GM11168 (cell line): Measurements from ENCODE around the gene KRT28.
"Not testable (repeated sequence)": the region's sequence is repeated elsewhere in the genome, so short reads cannot be mapped to it uniquely, and the experiment has no call there.

Experiments used
- in situ Hi-C: fragments of 300-500 bp; cut with MboI; formaldehyde crosslinking; loops from one replicate; pipeline ENCODE4 v1.12.0; 2022; ENCODE audit warnings: low sequenced_read_pairs; ENCODE audit not compliant: unreplicated experiment

Gene KRT28

DNA sequence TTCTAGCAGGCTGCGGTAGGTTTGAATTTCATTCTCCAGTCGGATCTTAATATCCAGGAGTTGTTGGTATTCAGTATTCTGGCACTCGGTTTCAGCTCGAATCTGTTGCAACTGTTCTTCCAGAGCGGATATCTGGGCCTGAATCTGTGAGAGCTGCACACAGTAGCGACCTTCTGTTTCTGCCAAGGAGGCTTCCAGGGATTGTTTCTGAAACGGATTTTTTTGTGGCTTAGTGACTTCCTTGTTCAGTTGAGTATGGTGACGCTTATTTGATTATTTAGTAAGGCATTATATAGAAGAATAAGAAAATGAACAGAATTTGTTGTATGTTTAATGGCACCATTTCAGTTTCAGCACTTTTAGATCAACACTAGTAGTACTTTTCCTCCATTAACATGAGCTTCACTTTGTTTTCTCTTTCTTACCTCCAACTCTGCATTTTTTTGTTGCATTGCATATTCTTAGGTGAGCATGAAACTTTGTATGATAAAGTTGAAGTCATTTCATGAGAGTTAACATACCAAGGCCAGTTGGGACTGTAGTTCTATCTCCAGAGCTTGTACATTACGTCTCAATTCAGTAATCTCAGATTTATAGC, 19.9 kb upstream of the KRT28 start:
- in situ Hi-C loops: no loop called here

- in situ Hi-C loops: no loop called here
Measured at GRCh38 chr17:40818733-40819527, 19.2 kb upstream of the KRT28 start.

- in situ Hi-C loops: no loop called here
Measured at GRCh38 chr17:40818343-40818732, 18.6 kb upstream of the KRT28 start.

DNA sequence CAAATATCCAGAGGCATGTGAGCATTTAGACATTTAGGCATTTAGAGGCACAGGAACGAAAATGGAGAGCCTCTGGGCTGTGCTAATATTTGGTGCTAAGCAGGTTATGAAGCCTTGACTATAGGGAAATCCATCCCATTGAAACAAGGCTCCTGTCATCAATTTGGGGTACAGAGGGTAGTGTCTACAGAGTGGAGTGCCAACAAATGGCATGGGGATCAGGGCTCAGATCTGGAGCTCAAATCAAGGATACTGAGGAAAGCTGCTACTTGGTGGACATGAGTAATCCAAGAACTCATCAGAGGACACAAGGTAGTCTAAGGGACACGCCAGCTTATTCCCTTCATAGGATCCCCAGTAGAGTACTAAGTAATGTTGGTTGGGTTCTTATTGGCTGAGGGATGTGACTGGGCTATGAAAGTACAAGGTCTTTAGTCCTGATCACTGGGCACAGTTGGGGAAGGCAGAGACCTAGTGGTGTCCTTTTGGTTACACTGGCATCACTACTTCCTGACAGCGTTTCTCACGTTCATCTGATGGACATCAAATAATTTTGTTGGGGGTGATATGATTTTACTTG, 17.4 kb upstream of the KRT28 start:
- in situ Hi-C loops: no loop called here

DNA sequence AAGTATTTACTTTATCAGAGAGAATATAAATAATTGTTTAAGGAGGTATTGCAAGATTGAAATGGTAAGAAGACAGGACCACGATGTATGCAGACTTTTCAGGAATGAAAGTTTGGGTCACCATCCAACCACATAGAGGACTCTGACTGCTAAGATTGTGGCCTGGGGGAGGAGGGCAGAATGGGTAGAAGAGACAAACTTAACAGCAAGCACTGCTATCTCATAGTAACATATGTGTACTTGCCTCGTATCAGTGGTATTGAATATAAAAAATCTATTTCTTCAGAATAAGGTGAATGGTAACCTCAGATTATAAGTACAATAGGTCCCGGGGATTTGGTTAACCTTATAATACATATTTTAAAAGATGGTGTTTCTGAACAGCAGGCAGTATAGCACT, 16.8 kb upstream of the KRT28 start:
- in situ Hi-C loops: no loop called here

DNA sequence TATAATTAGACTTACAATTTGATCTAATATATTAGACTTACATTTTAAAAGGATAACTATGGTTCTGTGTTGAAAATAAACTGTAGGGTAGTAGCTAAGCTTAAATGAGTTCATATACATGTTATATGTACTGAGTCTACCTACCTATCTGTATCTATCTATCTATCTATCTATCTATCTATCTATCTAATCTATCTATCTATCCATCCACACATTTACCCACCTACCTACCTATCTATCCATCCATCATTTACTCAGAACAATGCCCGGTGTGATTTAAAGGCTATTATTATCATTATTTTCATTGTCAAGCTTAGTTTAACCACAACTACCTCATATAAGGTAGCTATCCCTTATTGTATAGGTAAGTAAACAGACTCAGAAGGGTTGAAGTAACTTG, 15.6 kb upstream of the KRT28 start:
- in situ Hi-C loops: no loop called here

- in situ Hi-C loops: not testable (repeated sequence)
Measured at GRCh38 chr17:40814657-40815056, 14.9 kb upstream of the KRT28 start.

- in situ Hi-C loops: no loop called here
Measured at GRCh38 chr17:40813804-40814203, 14.0 kb upstream of the KRT28 start.

DNA sequence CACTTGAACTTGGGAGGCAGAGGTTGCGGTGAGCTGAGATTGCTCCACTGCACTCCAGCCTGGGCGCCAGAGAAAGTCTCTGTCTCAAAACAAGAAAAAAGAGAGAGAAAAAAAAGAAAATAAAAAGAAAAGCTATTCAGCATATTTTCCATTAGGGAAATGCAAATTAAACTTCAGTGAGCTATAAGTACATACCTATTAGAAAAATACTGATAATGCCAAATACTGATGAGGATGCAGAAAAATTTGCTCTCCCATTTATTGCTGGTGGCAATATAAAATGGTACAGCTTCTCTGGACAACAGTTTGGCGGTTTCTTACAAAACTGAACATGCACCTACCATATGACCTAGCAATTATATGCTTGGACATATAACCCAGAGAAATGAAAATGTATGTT, 12.9 kb upstream of the KRT28 start:
- in situ Hi-C loops: no loop called here

- in situ Hi-C loops: no loop called here
Measured at GRCh38 chr17:40810494-40810893, 10.7 kb upstream of the KRT28 start.

- in situ Hi-C loops: no loop called here
Measured at GRCh38 chr17:40809721-40810421, 10.1 kb upstream of the KRT28 start.

- in situ Hi-C loops: no loop called here
Measured at GRCh38 chr17:40806131-40806530, 6.4 kb upstream of the KRT28 start.

GRCh38 chr17:40803617-40804082, 3.9 kb upstream of the KRT28 start:
- in situ Hi-C loops: no loop called here

DNA sequence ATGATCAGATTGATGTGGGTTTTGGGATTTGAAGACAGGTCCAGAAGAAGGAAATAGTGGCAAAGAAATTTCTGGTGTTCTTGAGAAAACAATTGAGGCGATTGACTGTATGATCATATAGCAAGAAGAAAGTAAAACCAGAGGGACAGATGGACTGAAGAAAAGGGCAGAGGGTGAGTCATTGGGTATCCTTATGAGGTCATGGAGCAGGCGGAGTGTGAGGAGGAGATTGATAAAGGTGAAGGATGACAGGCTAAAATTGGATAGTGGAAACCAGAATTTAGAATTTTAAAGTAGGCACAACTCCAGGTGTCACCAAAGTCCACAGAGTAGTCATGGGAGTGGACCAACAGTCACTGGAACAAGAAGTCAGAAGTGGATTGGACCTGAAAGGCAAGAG, 1.4 kb upstream of the KRT28 start:
- in situ Hi-C loops: no loop called here

- in situ Hi-C loops: no loop called here
Measured at GRCh38 chr17:40800381-40800780, 622 bp upstream of the KRT28 start.

DNA sequence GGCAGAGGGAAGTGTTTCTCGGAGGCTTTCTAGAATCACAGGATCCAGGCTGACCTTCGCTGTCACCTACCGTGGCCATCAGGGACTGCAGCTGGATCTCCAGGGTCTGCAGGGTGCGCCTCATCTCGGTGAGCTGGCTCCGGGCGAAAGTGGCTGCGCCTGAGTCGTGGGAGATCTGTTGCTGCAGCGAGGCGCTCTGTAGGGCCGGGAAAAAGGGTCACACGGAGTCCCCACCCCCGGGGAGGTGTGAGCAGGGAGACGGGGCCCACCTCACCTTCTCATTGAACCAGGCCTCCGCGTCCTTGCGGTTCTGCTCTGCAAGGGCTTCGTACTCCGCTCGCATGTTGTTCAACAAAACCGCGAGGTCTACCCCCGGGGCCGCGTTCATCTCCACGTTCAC, 2.9 kb downstream of the KRT28 start:
- in situ Hi-C loops: loop anchor here (10.0 kb wide), 1 partner anchor 172 kb away; no protein-coding TSS in a partner anchor

DNA sequence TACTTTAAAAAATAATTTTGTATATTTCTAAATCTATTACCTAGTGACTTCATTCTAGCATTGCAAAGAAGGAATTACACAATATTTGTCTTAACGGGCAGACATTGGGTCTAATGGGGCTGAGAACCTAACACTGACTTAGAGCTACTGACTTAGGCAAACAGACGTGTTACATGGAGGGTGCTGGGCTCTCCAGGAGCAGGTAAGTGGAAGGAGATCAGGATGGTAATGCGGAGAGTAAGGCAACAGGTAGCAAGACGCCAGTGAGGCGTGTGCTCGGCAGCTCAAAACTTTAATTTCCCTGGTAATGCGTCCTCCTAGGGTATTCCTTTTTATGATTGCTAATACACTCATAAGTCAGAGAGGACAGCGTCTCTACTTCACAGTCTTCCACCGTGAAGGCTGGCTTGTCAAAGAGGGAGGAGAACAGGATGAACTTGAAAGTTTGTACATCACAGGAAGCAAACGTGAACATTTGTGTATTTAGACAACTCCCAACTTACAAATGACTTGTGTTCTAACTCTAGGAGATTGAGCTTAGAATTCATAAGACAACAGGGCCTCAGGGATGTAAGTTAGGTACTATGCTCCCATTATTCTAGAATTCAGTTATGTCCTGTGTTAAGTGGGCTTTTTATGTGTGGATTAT, 4.6 kb downstream of the KRT28 start:
- in situ Hi-C loops: loop anchor here (10.0 kb wide), 1 partner anchor 170 kb away; no protein-coding TSS in a partner anchor

DNA sequence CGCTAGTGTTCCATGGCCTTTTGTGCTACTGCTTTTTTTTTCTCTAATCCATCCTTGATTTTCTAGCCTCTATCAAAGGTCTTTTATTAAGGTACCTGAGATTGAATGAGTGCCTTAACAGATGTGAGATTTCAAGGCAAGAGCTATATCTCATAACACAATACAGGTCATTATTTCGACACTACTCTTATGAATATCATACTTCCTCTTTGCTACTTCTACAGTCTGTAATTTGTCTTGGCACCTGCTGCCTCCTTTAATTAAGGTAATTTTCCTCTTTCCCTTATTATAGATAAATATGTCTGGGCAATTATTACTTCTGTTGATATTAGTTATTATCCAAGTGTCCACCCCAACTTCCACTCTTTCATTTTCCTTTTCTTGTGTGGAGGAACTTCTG, 5.3 kb downstream of the KRT28 start:
- in situ Hi-C loops: loop anchor here (10.0 kb wide), 1 partner anchor 170 kb away; no protein-coding TSS in a partner anchor

DNA sequence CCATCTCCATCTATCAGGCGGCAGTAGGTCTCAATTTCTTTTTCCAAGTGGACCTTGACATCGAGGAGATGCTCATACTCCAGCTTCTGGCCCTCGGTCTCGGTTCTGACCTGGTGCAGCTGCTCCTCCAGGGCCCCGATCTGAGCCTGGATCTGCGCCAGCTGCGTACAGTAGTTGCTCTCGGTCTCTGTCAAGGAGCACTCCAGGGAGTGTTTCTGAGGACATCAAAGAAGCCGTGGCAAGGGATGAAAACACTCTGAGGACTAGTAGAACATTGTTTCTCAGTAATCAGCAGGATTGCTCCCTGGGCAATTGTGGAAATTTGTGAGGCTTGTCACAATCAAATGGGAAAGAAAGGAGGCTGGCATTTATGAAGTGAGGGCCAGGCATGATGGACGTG, 5.9 kb downstream of the KRT28 start:
- in situ Hi-C loops: loop anchor here (10.0 kb wide), 1 partner anchor 169 kb away; no protein-coding TSS in a partner anchor

DNA sequence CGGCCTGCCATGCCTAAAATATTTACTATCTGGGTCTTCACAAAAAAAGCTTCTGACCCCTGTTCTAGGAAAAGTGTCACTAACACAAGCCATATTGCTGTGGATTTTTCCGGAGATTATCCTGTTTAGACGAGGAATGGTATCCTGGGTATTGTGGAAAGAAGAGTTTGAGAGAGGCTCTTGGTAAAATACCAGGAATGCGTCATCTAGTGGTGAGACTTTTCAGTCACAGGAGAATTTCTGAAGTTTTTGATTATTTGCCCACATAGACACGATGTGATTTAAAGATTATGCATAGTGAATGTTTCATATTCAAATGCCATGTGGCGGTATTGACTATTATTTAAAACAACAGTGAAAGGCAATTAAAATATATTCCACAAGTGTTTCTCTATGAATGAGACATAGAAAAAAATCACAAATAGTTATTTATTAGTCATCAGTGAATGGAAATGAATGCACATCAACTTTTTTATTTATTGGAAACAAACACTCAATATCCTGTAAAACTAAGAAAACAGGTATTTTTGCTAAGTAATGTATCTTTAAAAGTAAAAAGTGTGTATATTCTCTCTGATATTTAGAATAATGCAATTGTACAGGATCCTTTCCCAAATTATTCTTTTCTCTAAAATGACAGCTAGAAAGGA, 7.8 kb downstream of the KRT28 start:
- in situ Hi-C loops: loop anchor here (10.0 kb wide), 1 partner anchor 167 kb away; no protein-coding TSS in a partner anchor
